Fibroblast of lung (primary cell): ENCODE measurements around the gene STXBP5. TPM values are rescaled to one million over a fixed set of nuclear protein-coding genes. Genes with fewer than 3 reads are reported as not detected.

Experiments
- DNase-seq, 2 donors: peaks; one replicate each; pipeline versions ENCODE4 v3.0.0 to v3.0.0-alpha.2; 2010; ENCODE audit warnings: low read depth in 2 of 2
- H2AFZ ChIP-seq: 2 replicates; pipeline ENCODE4 v1.5.1; 2012; ENCODE audit warnings: low read length, control low read depth, inconsistent platforms
- H3K27ac ChIP-seq: 2 replicates; pipeline ENCODE4 v1.5.1; 2011; ENCODE audit warnings: low read length, control low read depth; ENCODE audit not compliant: insufficient read depth
- H3K27me3 ChIP-seq: 2 replicates; pipeline ENCODE4 v1.5.1; 2011; ENCODE audit warnings: mild to moderate bottlenecking, low read length; ENCODE audit not compliant: control insufficient read depth, insufficient read depth
- H3K36me3 ChIP-seq: 2 replicates; pipeline ENCODE4 v1.5.1; 2011; ENCODE audit warnings: low read length; ENCODE audit not compliant: control insufficient read depth, insufficient read depth
- H3K4me1 ChIP-seq: 2 replicates; pipeline ENCODE4 v1.5.1; 2011; ENCODE audit warnings: low read length; ENCODE audit not compliant: control insufficient read depth, insufficient read depth; ENCODE audit errors: extremely low read depth
- H3K4me2 ChIP-seq: 2 replicates; pipeline ENCODE4 v1.5.1; 2011; ENCODE audit warnings: low read length, control low read depth; ENCODE audit not compliant: insufficient read depth; ENCODE audit errors: extremely low read depth
- H3K4me3 ChIP-seq, 4 experiments: fragments of 200-600 bp in 1 of 4; sonication (generic) in 1 of 4; replicated peaks in 1 of 4; 2 replicates each; pipeline ENCODE4 v1.5.1; 2011 to 2016; ENCODE audit warnings: low read length in 4 of 4, low read depth in 3 of 4, mild to moderate bottlenecking in 3 of 4, control low read depth in 2 of 4, inconsistent platforms in 1 of 4, mixed read lengths in 1 of 4; ENCODE audit not compliant: insufficient read depth in 1 of 4; ENCODE audit errors: control extremely low read depth in 1 of 4
- H3K79me2 ChIP-seq: 2 replicates; pipeline ENCODE4 v1.5.1; 2012; ENCODE audit warnings: mild to moderate bottlenecking, low read length, inconsistent platforms; ENCODE audit not compliant: control insufficient read depth, insufficient read depth
- H3K9ac ChIP-seq: 2 replicates; pipeline ENCODE4 v1.5.1; 2011; ENCODE audit warnings: mild to moderate bottlenecking, low read length, control low read depth; ENCODE audit not compliant: insufficient read depth
- H3K9me3 ChIP-seq: 2 replicates; pipeline ENCODE4 v1.5.1; 2012; ENCODE audit warnings: low read depth, low read length; ENCODE audit not compliant: control insufficient read depth, insufficient read depth
- H4K20me1 ChIP-seq: 2 replicates; pipeline ENCODE4 v1.5.1; 2011; ENCODE audit warnings: low read length; ENCODE audit not compliant: control insufficient read depth, insufficient read depth; ENCODE audit errors: extremely low read depth
- CTCF ChIP-seq, 2 donors: IDR thresholded peaks in 1 of 2; conservative IDR thresholded peaks in 1 of 2; 1 replicate in 1 of 2; 2 replicates in 1 of 2; pipeline ENCODE4 v1.5.1; 2011 to 2012; ENCODE audit warnings: low read length in 2 of 2, control low read depth in 1 of 2, inconsistent platforms in 1 of 2, low read depth in 1 of 2, mild to moderate bottlenecking in 1 of 2
- EZH2 ChIP-seq: IDR thresholded peaks from 2 replicates; pipeline ENCODE4 v1.5.1; 2012; ENCODE audit warnings: low read length, control low read depth, mild to moderate bottlenecking; ENCODE audit errors: missing control alignments
- polyA plus RNA-seq, 2 donors: library from polyadenylated mRNA; depleted of rRNA in 1 of 2; stranded (reverse) in 1 of 2; unstranded in 1 of 2; fragments of >200 nt; gene quantifications; 2 replicates each; pipeline ENCODE4 v1.2.1, GENCODE V29; 2011 to 2012; ENCODE audit warnings: missing spikeins in 1 of 2
- total RNA-seq: library from RNA; depleted of rRNA; stranded (reverse); fragments of >200 nt; gene quantifications from 2 replicates; pipeline ENCODE4 v1.2.1, GENCODE V29; 2014

STXBP5 gene
- total and polyA plus RNA-seq, 2 donors (not counting 1 experiment from before 2014, with no cell fraction given): 27.6 to 90.7 TPM

- DNase-seq: no peak
- Histone ChIP-seq H3K9ac (no peak overlapping the region), H4K20me1 (no peaks in the 10 kb centered on the region), H3K4me3 (no peak overlapping the region), H3K9me3 (no peaks in the 10 kb centered on the region), H3K4me1 (no peaks in the 10 kb centered on the region), H2AFZ (no peak overlapping the region), H3K27me3 (no peaks in the 10 kb centered on the region), H3K4me2 (no peak overlapping the region), H3K27ac (no peak overlapping the region), H3K36me3 (no peaks in the 10 kb centered on the region), H3K79me2 (no peaks in the 10 kb centered on the region)
- no peak for TF ChIP-seq EZH2
- TF ChIP-seq CTCF (conservative IDR thresholded peaks at IDR 0.05 in 1 of 2, IDR thresholded peaks at IDR 0.05 in 1 of 2; ENCODE audit: low read depth in 1 of 2, low read length in 2 of 2): no peak
Measured at GRCh38 chr6:147266821-147267220, 62.6 kb downstream of the STXBP5 start.

GRCh38 chr6:147267658-147268057, 63.4 kb downstream of the STXBP5 start:
- Histone ChIP-seq H3K4me2 (no peak overlapping the region), H3K79me2 (no peaks in the 10 kb centered on the region), H3K9me3 (no peaks in the 10 kb centered on the region), H3K27me3 (no peaks in the 10 kb centered on the region), H3K27ac (no peak overlapping the region), H3K9ac (no peak overlapping the region), H2AFZ (no peak overlapping the region), H3K4me1 (no peaks in the 10 kb centered on the region), H3K36me3 (no peaks in the 10 kb centered on the region), H3K4me3 (no peak overlapping the region), H4K20me1 (no peaks in the 10 kb centered on the region)
- TF ChIP-seq EZH2: no peak
- TF ChIP-seq CTCF (conservative IDR thresholded peaks at IDR 0.05 in 1 of 2, IDR thresholded peaks at IDR 0.05 in 1 of 2; ENCODE audit: low read depth in 1 of 2, low read length in 2 of 2): no peak
- DNase-seq: no peak

GRCh38 chr6:147268254-147268653, 64.0 kb downstream of the STXBP5 start:
- Histone ChIP-seq H3K27ac (peak overlapping the region; percentile 2), H4K20me1 (no peaks in the 10 kb centered on the region), H3K4me2 (no peak overlapping the region), H3K27me3 (no peaks in the 10 kb centered on the region), H2AFZ (no peak overlapping the region), H3K4me3 (no peak overlapping the region), H3K36me3 (no peaks in the 10 kb centered on the region), H3K79me2 (no peaks in the 10 kb centered on the region), H3K9me3 (no peaks in the 10 kb centered on the region), H3K4me1 (no peaks in the 10 kb centered on the region), H3K9ac (no peak overlapping the region)
- DNase-seq: peak; percentile 12 to 41
- TF ChIP-seq EZH2 (no peak), CTCF (conservative IDR thresholded peaks at IDR 0.05 in 1 of 2, IDR thresholded peaks at IDR 0.05 in 1 of 2; ENCODE audit: low read depth in 1 of 2, low read length in 2 of 2) (no peak)
